Activated CD4-positive, alpha-beta T cell treated with anti-CD3 and anti-CD28 coated beads, Interleukin-2, amount 10 ng/mL, durations not matched to agents 7 days and 5 days (primary cell): ENCODE measurements around the gene KIF19. TPM values are rescaled to one million over a fixed set of nuclear protein-coding genes. Genes with fewer than 3 reads are reported as not detected.

ENCODE experiments used
- CTCF ChIA-PET: fragments of 350-600 bp; sonication (Branson Sonifier 250); formaldehyde crosslinking; loops from one replicate; lab custom pipeline; 2021; ENCODE audit warnings: antibody characterized with exemption; lab: Charles Lee
- POLR2A ChIA-PET: fragments of 350-600 bp; sonication (Branson Sonifier 250); formaldehyde crosslinking; loops from one replicate; lab custom pipeline; 2021; ENCODE audit warnings: antibody characterized with exemption; lab: Charles Lee
- DNase-seq: peaks from one replicate; pipeline ENCODE4 v3.0.0-alpha.2; 2020
- H3K27ac Mint-ChIP-seq: one replicate; pipeline ENCODE4 v1.8.0; 2021; ENCODE audit warnings: mild to moderate bottlenecking, moderate library complexity, mixed read lengths
- H3K27me3 Mint-ChIP-seq: one replicate; pipeline ENCODE4 v1.8.0; 2021; ENCODE audit warnings: mixed read lengths
- H3K36me3 Mint-ChIP-seq: one replicate; pipeline ENCODE4 v1.8.0; 2021; ENCODE audit warnings: low read depth, mixed read lengths
- H3K4me1 Mint-ChIP-seq: one replicate; pipeline ENCODE4 v1.8.0; 2021; ENCODE audit warnings: mixed read lengths
- H3K4me3 Mint-ChIP-seq: one replicate; pipeline ENCODE4 v1.8.0; 2021; ENCODE audit warnings: mild to moderate bottlenecking, moderate library complexity, mixed read lengths
- H3K9me3 Mint-ChIP-seq: one replicate; pipeline ENCODE4 v1.8.0; 2021; ENCODE audit warnings: mixed read lengths
- total RNA-seq, 2 experiments: library from RNA; stranded (reverse); gene quantifications; one replicate each; pipeline ENCODE4 v1.2.3, GENCODE V29; 2021

Gene KIF19
- total RNA-seq, 2 experiments from 2014 or later: 0.69 to 0.79 TPM

DNA sequence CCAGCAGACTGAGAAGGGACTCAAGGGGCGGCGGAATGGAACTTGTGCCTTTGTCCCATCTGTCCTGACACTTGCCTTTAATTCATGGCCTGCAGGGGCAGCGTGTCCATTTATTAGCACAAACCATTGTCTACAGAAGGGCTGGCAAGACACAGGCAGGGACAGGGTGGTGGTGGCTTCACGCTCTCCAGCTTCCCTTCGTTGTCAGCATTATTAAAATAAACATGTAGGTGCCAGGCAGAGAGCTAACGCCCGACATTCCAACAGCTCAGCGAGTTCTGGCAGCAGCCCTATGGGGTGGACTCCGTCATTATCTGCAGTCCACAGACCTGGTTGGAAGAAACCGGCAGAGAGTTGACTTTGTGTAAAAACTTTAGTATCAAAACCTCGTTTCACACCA, 35.7 kb upstream of the KIF19 start:
- Mint-ChIP-seq H3K27ac (no peak overlapping the region), H3K4me3 (no peak overlapping the region), H3K9me3 (peaks cover 2% of the 10 kb centered on the region), H3K36me3 (peaks cover 2% of the 10 kb centered on the region), H3K27me3 (peaks cover 2% of the 10 kb centered on the region), H3K4me1 (peaks cover 24% of the 10 kb centered on the region)
- no peak for DNase-seq
- CTCF ChIA-PET: no interaction called here
- POLR2A ChIA-PET: no interaction called here

DNA sequence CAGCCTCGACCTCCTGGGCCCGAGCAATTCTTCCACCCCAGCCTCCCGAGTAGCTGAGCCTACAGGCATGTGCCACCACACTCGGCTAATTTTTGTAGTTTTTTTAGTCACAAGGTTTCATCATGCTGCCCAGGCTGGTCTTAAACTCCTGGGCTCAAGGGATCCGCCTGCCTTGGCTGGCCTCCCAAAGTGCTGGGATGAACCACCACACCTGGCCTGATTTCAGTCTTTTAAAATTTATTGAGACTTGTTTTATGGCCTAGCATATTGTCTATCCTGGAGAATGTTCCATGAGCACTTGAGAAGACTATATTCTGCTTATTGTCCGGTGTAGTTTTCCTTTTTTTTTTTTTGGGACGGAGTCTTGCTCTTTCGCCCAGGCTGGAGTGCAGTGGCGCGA, 33.5 kb upstream of the KIF19 start:
- H3K36me3 Mint-ChIP-seq: peaks cover 2% of the 10 kb centered on the region

GRCh38 chr17:74295625-74296547, 30.1 kb upstream of the KIF19 start:
- Mint-ChIP-seq H3K9me3 (peaks cover 2% of the 10 kb centered on the region), H3K36me3 (peaks cover 2% of the 10 kb centered on the region), H3K27ac (no peak overlapping the region), H3K4me3 (no peak overlapping the region), H3K27me3 (peaks cover 9% of the 10 kb centered on the region), H3K4me1 (peaks cover 20% of the 10 kb centered on the region)
- DNase-seq: no peak
- ChIA-PET POLR2A (no interaction called here), CTCF (interaction anchor here (1.2 to 1.5 kb wide), 4 partner anchors 9 to 64 kb away, joined by 3 to 5 read pairs (median 3); partner anchors contain the start of gene DNAI2)

More for the DNA sequence above, 33.5 kb upstream of the KIF19 start:
- no peak overlapping the region for H3K27ac Mint-ChIP-seq
- peaks cover 25% of the 10 kb centered on the region for H3K4me1 Mint-ChIP-seq
- no peak for DNase-seq
- no peak overlapping the region for H3K4me3 Mint-ChIP-seq
- peaks cover 9% of the 10 kb centered on the region for H3K27me3 Mint-ChIP-seq
- POLR2A ChIA-PET: no interaction called here
- CTCF ChIA-PET: no interaction called here
- H3K9me3 Mint-ChIP-seq: peaks cover 2% of the 10 kb centered on the region

DNA sequence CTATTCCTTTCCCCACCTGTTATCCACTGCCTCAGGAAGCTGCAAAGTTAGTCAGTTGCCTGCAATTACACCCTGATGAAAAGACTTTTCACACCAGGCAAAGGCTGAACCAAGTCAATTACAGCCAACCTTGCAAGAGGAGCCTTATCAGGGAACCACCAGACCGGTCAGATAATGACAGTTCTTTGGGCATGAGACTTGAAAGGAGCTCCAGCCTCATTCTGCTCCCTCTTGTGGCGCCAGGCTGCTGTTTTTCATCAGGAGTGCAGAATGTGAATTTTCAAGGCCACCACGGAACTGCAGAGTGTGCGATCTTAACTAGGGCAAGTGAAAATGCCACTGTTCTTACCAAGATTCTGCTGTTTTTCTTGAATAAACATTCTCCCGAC, 29.5 kb upstream of the KIF19 start:
- Mint-ChIP-seq H3K36me3 (peaks cover 2% of the 10 kb centered on the region), H3K27me3 (peaks cover 9% of the 10 kb centered on the region), H3K27ac (no peak overlapping the region), H3K4me3 (no peak overlapping the region), H3K9me3 (peaks cover 2% of the 10 kb centered on the region), H3K4me1 (peaks cover 23% of the 10 kb centered on the region)
- ChIA-PET CTCF (interaction anchor here (1.2 to 1.5 kb wide), 5 partner anchors 9 to 65 kb away, joined by 3 to 6 read pairs (median 3); partner anchors contain the start of genes BTBD17 and DNAI2), POLR2A (no interaction called here)
- peak; percentile 56 for DNase-seq

DNA sequence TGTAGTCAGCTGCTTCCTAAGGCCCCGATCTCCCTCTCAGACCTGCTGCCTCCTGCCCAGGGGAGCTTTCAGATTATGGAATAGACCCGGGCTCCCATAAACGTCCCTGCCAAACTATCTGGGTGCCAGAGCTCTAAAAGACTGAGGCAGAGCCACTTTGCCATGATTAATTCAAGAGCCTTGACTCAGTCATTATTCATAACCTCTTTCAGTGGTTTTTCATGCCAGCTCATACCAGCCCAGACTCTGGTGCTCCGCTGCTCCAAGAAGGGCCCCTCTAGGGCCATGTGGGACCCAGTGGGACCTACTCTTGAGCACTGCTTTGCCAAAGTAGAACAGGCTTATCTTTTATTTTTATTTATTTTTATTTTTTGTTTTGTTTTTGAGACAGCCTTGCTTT, 28.1 kb upstream of the KIF19 start:
- H3K4me1 Mint-ChIP-seq: peaks cover 23% of the 10 kb centered on the region
- H3K36me3 Mint-ChIP-seq: peaks cover 2% of the 10 kb centered on the region
- DNase-seq: no peak
- ChIA-PET POLR2A (interaction anchor here (0.7 kb wide), 1 partner anchor 110 kb away, joined by 4 read pairs; no protein-coding TSS in a partner anchor), CTCF (interaction anchor here (0.6 to 1.5 kb wide), 9 partner anchors 13 to 908 kb away, joined by 3 to 6 read pairs (median 3); partner anchors contain the start of genes BTBD17 and TTYH2)
- no peak overlapping the region for H3K27ac Mint-ChIP-seq
- H3K9me3 Mint-ChIP-seq: peaks cover 2% of the 10 kb centered on the region
- H3K4me3 Mint-ChIP-seq: no peak overlapping the region
- peaks cover 9% of the 10 kb centered on the region for H3K27me3 Mint-ChIP-seq

- H3K27me3 Mint-ChIP-seq: peaks cover 9% of the 10 kb centered on the region
- peaks cover 23% of the 10 kb centered on the region for H3K4me1 Mint-ChIP-seq
- H3K4me3 Mint-ChIP-seq: no peak overlapping the region
- H3K27ac Mint-ChIP-seq: no peak overlapping the region
- ChIA-PET POLR2A (no interaction called here), CTCF (interaction anchor here (0.9 to 1.3 kb wide), 5 partner anchors 14 to 159 kb away, joined by 3 to 5 read pairs (median 3); no protein-coding TSS in a partner anchor)
- H3K9me3 Mint-ChIP-seq: peaks cover 2% of the 10 kb centered on the region
- no peak for DNase-seq
- H3K36me3 Mint-ChIP-seq: peaks cover 2% of the 10 kb centered on the region
These were observed 27.2 kb upstream of the KIF19 start for GRCh38 chr17:74298778-74299177.

DNA sequence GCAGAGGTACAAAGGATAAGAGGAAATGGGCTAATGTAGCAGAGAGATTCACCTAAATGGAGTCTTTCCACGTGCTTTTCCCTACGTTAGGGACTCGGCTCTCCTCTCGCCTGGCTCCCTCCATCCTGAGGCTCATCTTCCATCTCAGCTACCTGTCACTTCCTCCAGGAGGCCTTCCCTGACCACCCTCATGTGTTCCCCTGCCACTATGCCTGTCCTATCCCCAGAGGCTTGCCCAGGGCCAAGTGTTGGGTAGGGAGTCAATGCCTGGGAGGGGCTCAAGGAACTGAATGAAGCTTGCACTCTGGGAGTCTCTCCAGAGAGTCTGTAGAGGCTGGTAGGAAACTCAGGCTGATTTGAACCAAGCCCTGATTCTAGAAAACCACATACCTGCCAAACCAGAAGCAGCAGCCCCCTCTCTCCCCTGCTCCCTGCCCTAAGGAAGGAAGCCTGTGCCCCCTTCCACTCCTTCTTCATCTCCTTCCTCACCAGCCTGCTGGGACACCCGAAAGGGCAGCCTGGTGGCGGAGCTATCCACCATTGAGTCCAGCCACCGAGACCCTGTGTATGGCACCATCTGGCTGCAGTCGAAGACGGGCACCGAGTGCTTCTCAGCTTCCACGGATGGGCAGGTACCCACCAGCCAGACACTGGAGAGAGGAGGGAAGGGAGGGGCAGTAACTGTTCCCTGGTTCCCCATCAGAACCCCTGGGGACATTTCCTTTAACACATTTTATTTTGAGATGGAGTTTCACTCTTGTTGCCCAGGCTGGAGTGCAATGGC, 26.6 kb upstream of the KIF19 start:
- Mint-ChIP-seq H3K27ac (no peak overlapping the region), H3K36me3 (peaks cover 2% of the 10 kb centered on the region), H3K4me1 (peaks cover 23% of the 10 kb centered on the region), H3K9me3 (peaks cover 2% of the 10 kb centered on the region), H3K4me3 (no peak overlapping the region), H3K27me3 (peaks cover 9% of the 10 kb centered on the region)
- DNase-seq: no peak
- CTCF ChIA-PET: interaction anchor here (0.9 to 1.3 kb wide), 4 partner anchors 15 to 182 kb away, joined by 3 to 5 read pairs (median 4); no protein-coding TSS in a partner anchor
- POLR2A ChIA-PET: no interaction called here

GRCh38 chr17:74303305-74303704, 22.7 kb upstream of the KIF19 start:
- Mint-ChIP-seq H3K4me3 (no peak overlapping the region), H3K36me3 (peaks cover 1% of the 10 kb centered on the region), H3K9me3 (no peaks in the 10 kb centered on the region), H3K27ac (no peak overlapping the region), H3K27me3 (peaks cover 7% of the 10 kb centered on the region), H3K4me1 (peaks cover 22% of the 10 kb centered on the region)
- ChIA-PET POLR2A (no interaction called here), CTCF (interaction anchor here (1.5 kb wide), 1 partner anchor 47 kb away, joined by 3 read pairs; no protein-coding TSS in a partner anchor)
- no peak for DNase-seq

DNA sequence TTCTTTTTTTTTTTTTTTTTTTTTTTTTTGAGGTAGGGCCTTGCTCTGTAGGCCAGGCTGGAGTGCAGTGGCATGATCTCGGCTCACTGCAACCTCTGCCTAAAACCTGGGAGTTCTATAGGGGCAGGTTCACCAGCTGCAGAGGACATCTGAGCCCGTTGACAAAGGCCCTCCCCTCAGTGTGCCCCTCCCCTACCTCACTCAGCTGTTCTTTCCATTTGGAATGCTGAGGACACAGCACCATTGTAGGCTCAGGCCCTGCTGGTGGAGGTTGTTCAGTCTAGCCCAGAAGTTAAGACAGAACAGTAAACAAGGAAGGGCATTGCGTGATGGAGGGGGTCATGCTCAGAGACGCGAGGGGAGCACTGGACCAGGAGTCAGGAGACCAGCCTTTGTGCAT, 21.8 kb upstream of the KIF19 start:
- ChIA-PET POLR2A (no interaction called here), CTCF (interaction anchor here (1.0 to 2.2 kb wide), 2 partner anchors 8 to 49 kb away, joined by 4 to 5 read pairs; no protein-coding TSS in a partner anchor)
- Mint-ChIP-seq H3K27ac (no peak overlapping the region), H3K4me1 (peaks cover 23% of the 10 kb centered on the region), H3K4me3 (no peak overlapping the region), H3K36me3 (peaks cover 1% of the 10 kb centered on the region), H3K9me3 (no peaks in the 10 kb centered on the region), H3K27me3 (peaks cover 8% of the 10 kb centered on the region)
- no peak for DNase-seq

GRCh38 chr17:74305865-74306654, 20.0 kb upstream of the KIF19 start:
- CTCF ChIA-PET: interaction anchor here (0.6 to 2.2 kb wide), 5 partner anchors 10 to 63 kb away, joined by 3 to 5 read pairs (median 4); no protein-coding TSS in a partner anchor
- DNase-seq: no peak
- POLR2A ChIA-PET: no interaction called here
- peak overlapping the region; percentile 7 for H3K27ac Mint-ChIP-seq
- H3K27me3 Mint-ChIP-seq: peaks cover 8% of the 10 kb centered on the region
- peaks cover 1% of the 10 kb centered on the region for H3K36me3 Mint-ChIP-seq
- H3K4me1 Mint-ChIP-seq: peaks cover 23% of the 10 kb centered on the region
- no peaks in the 10 kb centered on the region for H3K9me3 Mint-ChIP-seq
- H3K4me3 Mint-ChIP-seq: no peak overlapping the region

DNA sequence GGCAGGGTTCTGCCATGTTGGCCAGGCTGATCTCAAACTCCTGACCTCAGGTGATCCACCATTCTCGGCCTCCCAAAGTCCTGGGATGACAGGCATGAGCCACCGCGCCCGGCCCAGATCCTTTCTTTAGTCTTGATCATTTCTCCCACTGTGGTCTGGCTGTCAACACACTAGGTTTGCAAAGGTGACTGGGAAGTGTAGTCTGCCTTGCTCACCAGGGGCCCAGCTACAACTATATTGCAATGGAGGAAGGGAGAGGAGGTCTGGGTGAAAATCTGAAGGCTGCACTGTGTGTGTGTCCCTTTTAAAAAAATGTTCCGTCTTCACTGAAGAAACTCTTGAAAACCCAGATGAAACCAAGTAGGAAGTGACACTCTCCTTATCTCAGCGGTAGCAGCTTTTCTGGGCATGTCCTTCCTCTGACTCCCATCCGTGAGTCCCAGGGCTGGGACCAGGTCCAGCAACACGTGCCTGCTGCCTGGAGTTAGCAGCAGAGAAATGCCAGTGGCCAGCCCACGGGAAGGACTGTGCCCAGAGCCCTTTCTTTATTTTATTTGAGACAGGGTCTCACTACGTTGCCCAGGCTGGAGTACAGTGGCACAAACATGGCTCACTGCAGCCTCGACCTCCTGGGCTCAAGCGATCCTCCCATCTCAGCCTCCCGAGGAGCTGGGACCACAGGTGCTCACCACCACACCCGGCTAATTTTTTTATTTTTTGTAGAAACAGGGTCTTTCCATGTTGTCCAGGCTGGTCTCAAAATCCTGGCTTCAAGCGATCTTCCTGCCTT, 17.8 kb upstream of the KIF19 start:
- peaks cover 19% of the 10 kb centered on the region for H3K4me1 Mint-ChIP-seq
- no peak overlapping the region for H3K27ac Mint-ChIP-seq
- H3K36me3 Mint-ChIP-seq: peaks cover 1% of the 10 kb centered on the region
- no peak overlapping the region for H3K4me3 Mint-ChIP-seq
- peaks cover 5% of the 10 kb centered on the region for H3K9me3 Mint-ChIP-seq
- no peak for DNase-seq
- H3K27me3 Mint-ChIP-seq: peaks cover 8% of the 10 kb centered on the region
- CTCF ChIA-PET: interaction anchor here (0.6 kb wide), 1 partner anchor 755 kb away, joined by 3 read pairs; no protein-coding TSS in a partner anchor
- POLR2A ChIA-PET: interaction anchor here (1.2 kb wide), 1 partner anchor 10 kb away, joined by 3 read pairs; no protein-coding TSS in a partner anchor
